Hepatocyte (in vitro differentiated cells): ENCODE measurements around the gene TMEM201. TPM values are rescaled to one million over a fixed set of nuclear protein-coding genes. Genes with fewer than 3 reads are reported as not detected.

Experiments
- DNase-seq: peaks from one replicate; pipeline ENCODE4 v3.0.0-alpha.2; 2016; ENCODE audit warnings: low spot score
- H2AFZ ChIP-seq: fragments of 200-600 bp; sonication (generic); 2 replicates; pipeline ENCODE4 v1.6.0; 2016; ENCODE audit warnings: antibody characterized with exemption, mild to moderate bottlenecking
- H3K27ac ChIP-seq: fragments of 200-600 bp; sonication (generic); 2 replicates; pipeline ENCODE4 v1.5.1; 2016; ENCODE audit warnings: mild to moderate bottlenecking
- H3K27me3 ChIP-seq: fragments of 200-600 bp; sonication (generic); 2 replicates; pipeline ENCODE4 v1.6.1; 2016
- H3K36me3 ChIP-seq: fragments of 200-600 bp; sonication (generic); replicated peaks from 2 replicates; pipeline ENCODE4 v1.5.1; 2016; ENCODE audit warnings: low read depth; ENCODE audit not compliant: insufficient read depth
- H3K4me1 ChIP-seq: fragments of 200-600 bp; sonication (generic); 2 replicates; pipeline ENCODE4 v1.5.1; 2016; ENCODE audit warnings: mild to moderate bottlenecking, moderate library complexity; ENCODE audit not compliant: insufficient read depth
- H3K4me2 ChIP-seq: fragments of 200-600 bp; sonication (generic); 2 replicates; pipeline ENCODE4 v1.6.0; 2016
- H3K4me3 ChIP-seq: fragments of 200-600 bp; sonication (generic); 2 replicates; pipeline ENCODE4 v1.5.1; 2016; ENCODE audit warnings: mild to moderate bottlenecking
- H3K79me2 ChIP-seq: fragments of 200-600 bp; sonication (generic); 2 replicates; pipeline ENCODE4 v1.6.0; 2017; ENCODE audit warnings: mild to moderate bottlenecking
- H3K9me2 ChIP-seq: fragments of 200-600 bp; sonication (generic); replicated peaks from 2 replicates; pipeline ENCODE4 v1.6.0; 2017; ENCODE audit warnings: mild to moderate bottlenecking; ENCODE audit not compliant: insufficient read depth
- H3K9me3 ChIP-seq: fragments of 200-600 bp; sonication (generic); 2 replicates; pipeline ENCODE4 v1.5.1; 2016; ENCODE audit warnings: low read depth, mild to moderate bottlenecking
- H4K20me1 ChIP-seq: fragments of 200-600 bp; sonication (generic); 2 replicates; pipeline ENCODE4 v1.6.0; 2016; ENCODE audit warnings: mild to moderate bottlenecking; ENCODE audit not compliant: insufficient read depth, poor library complexity, severe bottlenecking
- EZH2 ChIP-seq: fragments of 200-600 bp; sonication (generic); IDR thresholded peaks from 2 replicates; pipeline ENCODE4 v1.6.1; 2016; ENCODE audit warnings: antibody characterized with exemption, mild to moderate bottlenecking, borderline replicate concordance
- EZH2phosphoT487 ChIP-seq: fragments of 200-600 bp; sonication (generic); IDR thresholded peaks from one replicate; pipeline ENCODE4 v1.6.1; 2018; ENCODE audit warnings: antibody characterized with exemption, mild to moderate bottlenecking, low read depth, moderate library complexity; ENCODE audit not compliant: unreplicated experiment, severe bottlenecking
- WGBS: methylation state at CpG from one replicate; pipeline ENCODE4 v1.1.6; 2016; ENCODE audit warnings: low lambda C conversion rate; ENCODE audit errors: missing lambda C conversion rate; 5-methylcytosine and 5-hydroxymethylcytosine counted together
- polyA plus RNA-seq: library from polyadenylated mRNA; unstranded; fragments of >200 nt; fragmentation: Nextera tagmentation; extraction: Ambion mirVana; gene quantifications from 2 replicates; pipeline ENCODE4 v1.2.1, GENCODE V29; 2016
- total RNA-seq: library from RNA; depleted of rRNA; stranded (reverse); fragments of >200 nt; gene quantifications from 2 replicates; pipeline ENCODE4 v1.2.3, GENCODE V29; 2014
- TF ChIP-seq, protein P1 (sequence below): fragments of 200-600 bp; sonication (generic); IDR thresholded peaks from 2 replicates; pipeline ENCODE4 v1.5.1; 2016; ENCODE audit warnings: antibody characterized with exemption, mild to moderate bottlenecking; ENCODE audit not compliant: poor library complexity

TMEM201 gene
- total and polyA plus RNA-seq, 2 experiments from 2014 or later, result 3.7 to 11.2 TPM

- Histone ChIP-seq H3K9me3 (no peaks in the 10 kb centered on the region), H3K27ac (no peak overlapping the region), H3K27me3 (no peaks in the 10 kb centered on the region), H3K9me2 (no peaks in the 10 kb centered on the region), H3K4me1 (peaks cover 6% of the 10 kb centered on the region), H4K20me1 (peaks cover 27% of the 10 kb centered on the region), H3K4me3 (no peak overlapping the region), H2AFZ (no peak overlapping the region), H3K4me2 (no peak overlapping the region), H3K79me2 (peaks cover 60% of the 10 kb centered on the region), H3K36me3 (no peaks in the 10 kb centered on the region)
- TF ChIP-seq, protein P1, sequence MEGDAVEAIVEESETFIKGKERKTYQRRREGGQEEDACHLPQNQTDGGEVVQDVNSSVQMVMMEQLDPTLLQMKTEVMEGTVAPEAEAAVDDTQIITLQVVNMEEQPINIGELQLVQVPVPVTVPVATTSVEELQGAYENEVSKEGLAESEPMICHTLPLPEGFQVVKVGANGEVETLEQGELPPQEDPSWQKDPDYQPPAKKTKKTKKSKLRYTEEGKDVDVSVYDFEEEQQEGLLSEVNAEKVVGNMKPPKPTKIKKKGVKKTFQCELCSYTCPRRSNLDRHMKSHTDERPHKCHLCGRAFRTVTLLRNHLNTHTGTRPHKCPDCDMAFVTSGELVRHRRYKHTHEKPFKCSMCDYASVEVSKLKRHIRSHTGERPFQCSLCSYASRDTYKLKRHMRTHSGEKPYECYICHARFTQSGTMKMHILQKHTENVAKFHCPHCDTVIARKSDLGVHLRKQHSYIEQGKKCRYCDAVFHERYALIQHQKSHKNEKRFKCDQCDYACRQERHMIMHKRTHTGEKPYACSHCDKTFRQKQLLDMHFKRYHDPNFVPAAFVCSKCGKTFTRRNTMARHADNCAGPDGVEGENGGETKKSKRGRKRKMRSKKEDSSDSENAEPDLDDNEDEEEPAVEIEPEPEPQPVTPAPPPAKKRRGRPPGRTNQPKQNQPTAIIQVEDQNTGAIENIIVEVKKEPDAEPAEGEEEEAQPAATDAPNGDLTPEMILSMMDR, result no peak
- TF ChIP-seq EZH2 (no peak), EZH2phosphoT487 (no peak)
- 95% methylated on average over 1 of the region's 1 CpG for WGBS
- no peak for DNase-seq
Observed at GRCh38 chr1:9551984-9552383, 36.7 kb upstream of the TMEM201 start.

- Histone ChIP-seq H3K79me2 (peaks cover 43% of the 10 kb centered on the region), H3K27me3 (no peaks in the 10 kb centered on the region), H3K4me2 (peak overlapping the region; percentile 33), H3K27ac (peak overlapping the region; percentile 37), H3K4me1 (peaks cover 6% of the 10 kb centered on the region), H3K9me3 (no peaks in the 10 kb centered on the region), H3K9me2 (no peaks in the 10 kb centered on the region), H4K20me1 (peaks cover 11% of the 10 kb centered on the region), H2AFZ (no peak overlapping the region), H3K36me3 (no peaks in the 10 kb centered on the region), H3K4me3 (no peak overlapping the region)
- TF ChIP-seq, protein P1, result no peak
- TF ChIP-seq EZH2 (no peak), EZH2phosphoT487 (no peak)
- 69% methylated on average over 4 of the region's 4 CpGs for WGBS
- DNase-seq, result no peak
Observed at GRCh38 chr1:9553736-9554144, 35.0 kb upstream of the TMEM201 start.

- Histone ChIP-seq H2AFZ (no peak overlapping the region), H3K27ac (no peak overlapping the region), H3K4me1 (peaks cover 6% of the 10 kb centered on the region), H3K27me3 (no peaks in the 10 kb centered on the region), H3K79me2 (peaks cover 23% of the 10 kb centered on the region), H3K36me3 (no peaks in the 10 kb centered on the region), H3K4me2 (no peak overlapping the region), H3K4me3 (no peak overlapping the region), H3K9me3 (no peaks in the 10 kb centered on the region), H4K20me1 (peaks cover 10% of the 10 kb centered on the region), H3K9me2 (no peaks in the 10 kb centered on the region)
- DNase-seq, result no peak
- TF ChIP-seq EZH2 (no peak), EZH2phosphoT487 (no peak)
- TF ChIP-seq, protein P1, result no peak
- 95% methylated on average over 4 of the region's 4 CpGs for WGBS
Observed at GRCh38 chr1:9555942-9556341, 32.8 kb upstream of the TMEM201 start.

GRCh38 chr1:9557624-9558023 is 31.1 kb upstream of the TMEM201 start:
- no peak for DNase-seq
- Histone ChIP-seq H3K36me3 (no peaks in the 10 kb centered on the region), H3K9me3 (no peaks in the 10 kb centered on the region), H3K9me2 (no peaks in the 10 kb centered on the region), H3K27ac (no peak overlapping the region), H3K4me2 (no peak overlapping the region), H3K27me3 (no peaks in the 10 kb centered on the region), H3K4me1 (peaks cover 6% of the 10 kb centered on the region), H2AFZ (no peak overlapping the region), H4K20me1 (no peaks in the 10 kb centered on the region), H3K79me2 (peaks cover 9% of the 10 kb centered on the region), H3K4me3 (no peak overlapping the region)
- 93% methylated on average over 5 of the region's 5 CpGs for WGBS
- no peak for TF ChIP-seq EZH2phosphoT487
- TF ChIP-seq, protein P1, result no peak
- TF ChIP-seq EZH2, result no peak
